Activated naive CD4-positive, alpha-beta T cell treated with Interleukin-2 at 50 U/mL for 16 hours (primary cell): ENCODE data around the gene FAHD1.
"Not testable (repeated sequence)": the region's sequence is repeated elsewhere in the genome, so short reads cannot be mapped to it uniquely, and the experiment has no call there.

ENCODE experiments used
- DNase-seq: peaks from one replicate; pipeline ENCODE4 v3.0.0-alpha.2; 2020

Gene FAHD1

DNA sequence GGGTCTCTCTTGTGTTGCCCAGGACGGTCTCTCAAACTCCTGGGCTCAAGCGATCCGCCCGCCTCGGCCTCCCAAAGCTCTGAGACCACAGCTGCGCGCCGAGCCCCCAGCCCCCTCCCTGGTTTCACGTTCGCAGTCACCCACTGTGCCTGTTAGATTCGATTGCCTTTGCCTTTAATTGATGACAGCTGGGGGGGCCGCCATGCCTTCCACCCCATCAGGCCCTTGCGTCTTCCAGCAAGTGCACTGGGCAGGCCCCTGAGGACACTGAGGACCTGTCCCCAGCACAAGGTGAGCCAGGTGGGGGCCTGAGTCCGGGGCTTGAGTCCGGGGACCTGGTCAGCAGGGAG lies 36.8 kb upstream of the FAHD1 start:
- DNase-seq = no peak

DNA sequence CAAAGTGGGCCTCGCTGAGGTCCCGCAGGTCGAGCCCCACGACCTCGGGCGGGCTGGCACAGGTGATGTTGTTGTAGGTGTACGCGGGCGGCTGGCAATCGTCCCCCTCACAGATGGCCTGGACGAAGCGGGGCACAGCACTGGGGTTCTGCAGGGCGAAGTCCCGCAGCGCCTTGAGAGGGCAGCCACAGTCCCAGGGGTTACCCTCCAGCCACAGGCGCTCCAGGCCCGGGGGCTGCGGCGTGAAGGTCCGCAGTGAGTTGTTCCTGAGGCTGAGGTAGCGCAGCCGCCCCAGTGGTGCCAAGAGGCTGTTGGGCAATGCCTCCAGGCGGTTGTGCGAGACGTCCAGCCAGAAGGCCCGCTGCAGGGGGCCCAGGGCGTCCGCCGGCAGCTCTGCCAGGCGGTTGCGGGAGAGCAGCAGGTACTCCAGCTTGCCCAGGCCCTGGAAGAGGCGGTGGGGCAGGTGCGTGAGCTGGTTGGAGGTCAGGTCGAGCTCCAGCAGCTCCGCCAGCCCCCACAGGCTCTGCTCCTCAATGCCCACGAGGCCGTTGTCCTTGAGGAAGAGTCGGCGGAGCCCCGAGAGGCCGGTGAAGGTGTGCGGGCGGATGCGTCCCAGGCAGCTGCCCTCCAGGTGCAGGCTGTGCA lies 36.3 kb upstream of the FAHD1 start:
- no peak for DNase-seq

DNA sequence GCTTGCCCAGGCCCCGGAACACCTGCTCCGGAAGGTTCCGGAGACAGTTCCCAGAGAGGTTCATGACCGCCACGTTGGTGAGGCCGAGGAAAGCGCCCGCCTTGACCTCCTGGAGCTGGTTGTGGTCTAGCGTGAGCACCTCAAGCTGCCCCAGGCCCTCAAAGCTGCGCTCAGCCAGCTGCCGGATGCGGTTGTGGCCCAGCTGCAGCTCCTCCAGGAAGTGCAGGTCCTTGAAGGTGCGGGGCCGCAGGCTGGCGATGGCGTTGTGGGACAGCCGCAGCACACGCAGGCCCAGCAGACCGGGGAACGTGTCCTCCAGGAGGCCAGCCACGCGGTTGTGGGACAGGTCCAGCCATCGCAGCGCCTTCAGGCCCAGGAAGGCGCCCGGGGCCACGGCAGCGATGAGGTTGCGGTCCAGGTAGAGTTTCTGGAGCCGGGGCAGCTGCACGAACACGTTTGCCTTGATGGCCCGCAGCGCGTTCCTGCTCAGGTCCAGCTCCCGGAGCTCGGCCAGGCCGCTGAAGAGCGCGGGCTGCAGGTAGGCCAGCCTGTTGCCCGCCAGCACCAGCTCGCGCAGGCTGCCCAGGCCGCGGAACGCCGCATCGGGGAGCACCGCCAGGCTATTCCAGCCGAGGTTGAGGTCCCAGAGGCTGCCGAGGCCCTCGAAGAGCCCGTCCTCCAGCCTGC lies 35.6 kb upstream of the FAHD1 start:
- no peak for DNase-seq

DNA sequence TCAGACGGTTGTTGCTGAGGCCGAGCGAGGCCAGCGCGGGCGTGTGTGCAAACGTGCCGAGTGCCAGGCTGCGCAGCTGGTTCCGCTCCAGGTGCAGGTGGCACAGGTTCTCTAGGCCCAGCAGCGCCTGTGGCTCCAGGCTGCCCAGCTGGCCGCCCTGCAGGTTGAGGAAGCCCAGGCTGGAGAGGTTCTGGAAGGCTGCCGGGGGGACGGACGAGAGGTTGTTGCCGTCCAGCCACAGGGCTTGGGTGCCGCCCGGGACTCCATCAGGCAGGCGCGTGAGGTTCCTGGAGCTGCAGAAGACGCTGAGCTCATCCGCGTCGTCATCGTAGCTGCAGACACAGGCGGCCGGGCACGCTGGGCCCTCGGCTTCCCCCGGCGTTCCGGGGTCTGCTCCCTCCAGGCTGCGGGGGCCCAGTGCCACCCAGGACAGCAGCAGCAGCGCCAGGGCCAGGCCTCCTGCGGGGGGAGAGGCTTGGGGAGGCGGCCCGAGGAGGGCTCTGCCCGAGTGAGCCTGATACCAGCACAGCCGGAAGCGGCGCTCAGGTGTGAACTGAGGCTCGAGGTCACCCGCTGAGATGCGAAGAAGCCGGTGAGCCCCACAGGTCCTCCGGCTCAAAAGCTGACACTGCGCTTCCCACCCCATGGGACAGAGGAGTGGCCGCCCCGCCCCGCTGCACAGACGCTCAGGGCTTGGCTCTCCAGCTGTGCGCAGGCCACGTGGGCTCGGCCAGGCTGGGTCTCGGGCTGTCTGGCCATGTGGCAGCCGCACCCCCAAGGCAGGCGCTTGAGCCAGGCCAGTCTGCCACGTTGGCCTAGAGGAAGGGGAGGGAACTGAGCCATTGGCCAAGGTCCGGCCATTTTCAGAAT lies 34.8 kb upstream of the FAHD1 start:
- no peak for DNase-seq

DNA sequence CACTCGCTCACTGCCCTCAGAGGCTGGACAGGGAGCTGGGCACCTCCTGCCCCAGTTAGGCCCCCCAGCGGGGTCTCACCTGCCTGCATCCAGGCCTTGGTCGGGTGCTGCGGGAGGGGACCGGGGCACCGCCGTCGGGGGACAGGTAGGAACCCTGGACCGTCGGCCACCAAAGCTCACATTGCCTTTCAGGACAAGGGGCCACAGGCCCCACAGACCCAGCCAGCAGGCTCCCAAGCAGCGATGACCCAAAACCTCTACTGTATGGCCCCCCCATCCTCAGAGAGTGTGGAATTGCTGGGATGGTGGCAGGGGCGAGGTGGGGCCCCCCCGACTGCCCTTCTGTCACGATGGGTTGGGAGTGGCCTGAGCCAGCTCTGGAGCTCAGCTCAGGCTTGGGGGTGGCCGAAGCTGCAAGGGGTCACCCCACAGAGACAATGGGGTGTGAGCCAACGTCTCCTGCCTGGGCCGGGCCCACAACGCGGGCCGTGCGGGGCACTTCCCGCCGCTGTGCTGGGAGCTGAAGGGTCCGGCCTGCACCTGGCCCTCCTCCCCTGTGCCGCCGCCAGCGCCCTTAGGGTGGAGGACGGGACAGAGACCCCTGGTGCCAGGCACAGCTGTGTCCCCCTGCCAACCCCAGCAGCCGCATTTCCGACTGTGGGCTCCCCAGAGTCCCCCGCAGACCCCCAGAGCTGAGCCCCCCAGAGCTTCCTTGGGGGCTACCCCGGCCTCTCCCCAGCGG lies 34.0 kb upstream of the FAHD1 start:
- no peak for DNase-seq

DNA sequence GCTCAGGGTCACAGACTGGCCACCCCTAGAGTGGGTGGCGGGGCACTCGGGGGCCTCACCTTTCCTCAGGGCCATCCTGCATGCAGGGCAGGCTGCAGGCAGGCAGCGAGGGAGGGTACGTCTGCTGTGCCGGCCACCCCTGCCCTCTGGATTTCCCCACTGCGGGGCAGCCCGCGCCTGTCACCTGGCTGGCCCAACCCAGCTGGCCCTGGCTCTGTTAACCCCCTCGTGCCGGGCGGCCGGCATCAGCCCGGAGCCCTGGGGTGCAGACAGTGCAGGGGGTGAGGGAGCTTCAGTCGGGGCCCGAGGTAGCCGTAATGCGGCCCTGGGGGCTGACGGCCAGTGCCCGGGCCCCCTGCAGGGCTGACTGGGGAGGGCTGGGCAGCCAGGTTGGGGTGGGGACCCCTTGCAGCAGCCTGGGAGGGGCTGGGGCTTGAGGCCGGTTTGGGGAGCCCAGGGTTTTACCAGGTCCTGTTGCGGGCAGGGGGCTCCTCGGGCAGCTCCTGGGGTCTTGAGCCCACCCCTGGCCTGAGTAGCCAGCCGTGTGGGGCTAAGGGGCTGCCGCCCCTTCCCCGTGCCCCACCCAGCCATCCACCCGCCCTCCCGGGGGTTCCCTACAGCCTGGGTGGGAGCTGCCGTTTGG lies 33.3 kb upstream of the FAHD1 start, which contains the start of gene IGFALS:
TSS of gene IGFALS (minus strand) at position 128 of the 643 bp plus-strand sequence. CDS start at position 75, 53 bp downstream.
- DNase-seq = no peak

DNA sequence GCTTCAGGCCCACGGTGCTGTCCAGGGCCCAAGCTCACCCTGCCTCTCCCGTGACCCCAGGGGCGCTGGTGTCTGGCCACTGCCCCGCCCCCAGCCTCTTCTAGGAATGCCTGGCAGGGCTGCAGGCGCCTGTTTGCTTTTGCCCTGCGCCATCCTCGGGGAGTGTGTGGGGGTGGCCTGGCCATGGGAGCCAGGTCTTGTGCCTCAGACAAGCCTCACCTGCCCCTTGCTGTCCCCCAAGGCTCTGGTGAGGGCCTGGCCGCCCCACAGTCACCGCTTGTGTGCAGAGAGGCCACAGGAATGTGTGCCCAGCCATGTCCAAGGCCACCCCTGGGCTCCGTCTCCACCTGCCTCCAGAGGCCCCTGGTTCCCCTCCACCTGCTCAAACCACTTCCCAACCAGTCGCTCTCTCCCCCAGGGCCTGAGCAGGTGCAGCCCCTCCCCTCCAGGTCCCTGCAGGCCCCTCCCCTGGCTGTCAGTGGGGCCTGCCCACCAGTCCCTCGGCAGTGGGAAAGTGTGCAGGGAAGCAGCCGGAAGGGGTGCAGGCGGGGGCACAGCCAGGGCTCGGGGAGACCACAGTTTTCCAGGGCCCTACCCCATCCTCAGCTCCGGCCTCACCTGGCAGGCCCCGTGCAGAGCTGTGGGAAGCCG lies 32.7 kb upstream of the FAHD1 start:
- no peak for DNase-seq

DNA sequence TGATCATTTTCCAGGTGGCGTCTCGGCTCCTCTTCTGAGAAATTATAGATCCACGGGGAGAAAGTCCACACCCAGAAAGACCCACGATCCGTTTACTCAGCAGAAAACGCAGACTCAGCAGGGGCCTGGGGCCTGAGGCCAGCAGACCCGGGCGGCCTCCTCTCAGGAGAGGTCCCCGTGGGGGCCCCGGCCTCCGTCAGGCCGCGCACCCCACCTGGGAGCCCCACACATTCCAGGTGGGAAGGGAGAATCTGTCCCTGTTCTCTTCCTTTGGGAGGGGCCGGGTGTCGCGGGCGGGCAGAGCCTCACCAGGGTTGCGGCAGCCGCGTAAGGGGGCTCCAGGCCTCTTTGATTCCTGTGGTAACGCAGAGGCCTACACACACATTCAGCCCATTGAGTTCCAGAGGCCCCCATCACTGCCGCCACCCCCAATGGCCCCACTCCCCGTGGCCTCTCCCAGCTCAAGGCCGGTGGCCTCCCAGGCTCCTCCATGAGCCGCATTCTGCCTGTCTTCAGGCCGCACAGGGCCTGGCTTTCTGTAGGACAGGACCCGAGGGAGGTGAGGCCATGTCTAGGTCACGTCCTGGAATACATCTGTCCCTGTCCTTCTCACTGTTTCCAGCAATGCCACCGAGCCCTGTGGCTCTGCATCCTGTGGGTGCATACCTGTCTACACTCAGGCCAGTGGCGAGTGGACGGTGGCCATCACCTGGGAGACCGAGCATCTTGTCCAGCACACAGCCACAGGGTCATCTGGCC lies 31.9 kb upstream of the FAHD1 start:
- DNase-seq = no peak

DNA sequence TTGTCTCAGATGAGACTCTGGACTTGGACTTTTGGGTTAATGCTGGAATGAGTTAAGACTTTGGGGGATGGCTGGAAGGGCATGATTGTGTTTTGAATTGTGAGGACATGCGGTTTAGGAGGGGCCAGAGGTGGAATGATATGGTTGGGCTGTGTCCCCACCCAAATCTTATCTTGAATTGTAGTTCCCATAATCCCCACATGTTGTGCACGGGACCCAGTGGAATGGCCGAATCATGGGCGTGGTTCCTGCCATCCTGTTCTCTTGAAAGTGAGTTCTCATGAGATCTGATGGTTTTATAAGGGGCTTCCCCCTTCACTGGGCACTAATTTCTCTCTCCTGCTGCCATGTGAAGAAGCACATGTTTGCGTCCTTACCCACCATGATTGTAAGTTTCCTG lies 27.7 kb upstream of the FAHD1 start:
- DNase-seq = not testable (repeated sequence)

DNA sequence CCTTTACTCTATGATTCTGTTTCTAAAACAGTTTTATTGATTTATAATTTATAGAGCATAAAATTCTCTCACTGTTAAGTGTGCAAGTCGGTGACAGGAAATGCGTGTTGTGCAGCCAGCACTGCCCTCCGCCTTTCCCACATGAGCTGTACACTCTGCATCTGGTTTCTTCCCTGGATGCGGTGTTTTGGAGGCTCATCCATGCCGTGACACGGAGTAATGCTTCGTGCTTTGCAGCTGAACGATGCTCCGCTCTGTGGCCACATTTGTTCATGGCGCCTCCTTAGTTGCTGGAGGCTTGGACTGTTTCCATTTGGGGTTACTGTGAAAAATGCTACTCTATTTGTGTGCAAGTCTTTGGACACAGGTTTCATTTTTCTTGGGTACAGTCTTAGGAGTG lies 26.3 kb upstream of the FAHD1 start:
- DNase-seq = no peak

DNA sequence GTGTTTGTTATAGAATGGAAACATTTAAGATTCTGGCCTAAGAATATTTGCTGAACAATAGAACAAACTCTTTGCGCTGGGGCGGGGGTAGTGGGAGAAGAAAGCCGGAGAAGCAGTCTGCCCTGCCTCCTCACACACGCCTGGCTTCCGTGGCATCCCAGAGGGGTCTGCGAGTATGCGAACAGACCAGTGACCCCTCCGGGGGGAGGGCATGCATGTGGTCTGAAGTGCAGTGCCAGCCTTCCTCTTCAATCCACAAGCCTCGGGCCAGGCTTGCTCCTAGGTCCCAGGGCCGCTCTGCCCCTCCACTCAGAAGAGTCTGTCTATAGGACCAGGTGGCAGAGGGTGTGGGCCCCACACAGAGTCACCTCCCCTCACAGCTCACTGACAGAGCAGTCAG lies 19.4 kb upstream of the FAHD1 start:
- no peak for DNase-seq

DNA sequence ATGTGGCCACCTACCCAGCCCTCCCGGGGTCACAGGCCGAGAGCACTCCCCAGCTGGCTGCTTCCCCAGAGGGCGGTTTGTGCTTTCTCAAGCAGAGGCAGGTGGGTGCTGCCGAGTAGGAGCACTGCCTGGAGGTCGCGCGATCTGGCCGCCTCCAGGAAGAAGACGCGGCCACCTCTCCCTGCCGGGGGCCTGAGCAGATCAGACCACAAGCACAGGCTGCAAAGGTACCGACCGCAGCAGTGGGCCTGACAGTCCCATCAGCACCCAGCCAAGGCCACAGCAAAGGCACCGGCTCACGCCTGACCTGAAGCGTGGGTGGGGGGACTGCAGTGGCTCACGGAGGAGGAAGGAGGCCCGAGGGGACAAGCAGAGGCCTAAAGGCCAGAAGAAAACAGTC lies 18.3 kb upstream of the FAHD1 start:
- no peak for DNase-seq

DNA sequence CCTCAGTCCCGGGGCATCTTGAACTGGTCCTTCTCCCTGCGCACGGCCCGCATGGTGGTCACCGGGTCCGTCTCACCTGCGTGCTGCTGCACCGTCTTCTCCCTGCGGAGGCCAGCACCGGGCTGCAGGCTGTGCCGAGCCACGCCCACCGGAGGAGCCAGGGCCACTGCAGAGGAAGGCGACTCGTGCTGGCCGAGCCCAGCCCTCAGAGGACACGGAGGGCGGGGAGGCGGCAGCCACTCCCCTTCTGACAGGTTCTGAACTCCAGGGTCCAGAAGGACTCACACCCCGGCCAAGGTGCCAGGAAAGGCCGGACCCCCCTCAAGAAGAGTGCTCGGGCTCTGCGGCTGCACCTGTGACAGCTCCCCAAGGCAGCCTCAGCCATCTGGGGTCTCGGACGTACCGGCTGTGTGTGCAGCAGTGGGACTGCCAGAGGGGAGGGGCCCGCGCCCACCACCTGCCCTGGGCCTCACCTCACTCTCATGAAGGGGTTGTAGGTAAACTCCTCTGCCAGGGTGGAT lies 17.7 kb upstream of the FAHD1 start:
- DNase-seq = no peak

DNA sequence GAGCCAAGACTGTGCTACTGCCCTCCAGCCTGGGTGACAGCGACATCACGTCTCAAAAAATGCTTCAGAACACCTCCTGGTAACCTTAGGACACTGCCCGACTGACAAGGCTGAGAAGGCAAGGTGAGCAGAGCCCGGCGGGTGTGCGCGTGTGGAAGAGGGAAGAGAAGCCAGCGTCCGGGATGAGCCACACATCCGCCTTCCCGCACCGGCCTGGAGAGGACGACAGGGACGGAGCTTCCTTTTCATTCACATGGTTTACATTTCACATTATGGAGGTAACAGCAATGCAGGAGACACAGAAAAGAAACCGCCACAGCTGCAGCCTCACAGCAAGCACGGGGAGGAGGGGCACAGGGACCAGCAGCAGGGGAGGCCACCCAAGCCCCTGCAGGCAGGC lies 16.9 kb upstream of the FAHD1 start:
- no peak for DNase-seq

DNA sequence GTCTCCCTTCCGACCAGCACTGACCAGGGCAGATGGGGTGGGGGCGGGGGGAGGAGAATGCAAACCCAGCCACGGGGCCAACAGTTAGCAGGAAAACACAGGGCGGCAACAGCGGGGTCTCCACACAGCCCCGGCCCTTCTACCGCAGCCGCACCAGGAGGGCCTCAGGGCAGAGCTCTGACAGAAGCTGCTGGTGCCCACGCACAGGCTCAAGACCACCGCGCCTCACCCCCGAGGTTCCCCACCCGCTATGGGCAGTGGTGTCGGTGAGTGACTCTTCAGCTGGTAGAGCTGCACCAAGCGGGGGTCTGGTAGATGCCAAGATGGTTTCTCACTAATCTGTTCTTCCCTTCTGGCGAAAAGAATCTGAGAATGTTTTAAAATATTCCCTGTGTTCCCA lies 16.5 kb upstream of the FAHD1 start:
- no peak for DNase-seq

DNA sequence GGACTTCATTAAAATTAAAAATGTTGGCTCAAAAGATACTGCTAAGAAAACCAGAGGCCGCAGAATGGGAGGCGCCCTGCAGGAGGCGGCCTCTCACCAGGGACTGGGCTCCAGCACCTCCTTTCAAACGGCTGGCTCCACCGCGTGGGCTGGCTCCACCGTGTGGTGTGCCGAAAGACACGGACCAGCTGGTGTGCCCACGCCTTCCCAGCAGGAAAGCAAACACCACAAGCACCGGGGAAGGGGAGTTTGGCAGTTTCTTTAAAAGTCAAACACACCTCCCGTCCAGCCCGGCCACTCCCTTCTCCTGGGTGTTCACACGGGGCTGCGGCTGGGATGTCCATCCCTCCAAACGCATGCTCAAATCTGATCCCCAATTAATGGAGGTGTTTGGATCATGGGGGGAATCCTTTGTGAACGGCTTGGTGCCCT lies 14.3 kb upstream of the FAHD1 start:
- DNase-seq = peak; percentile 43

DNA sequence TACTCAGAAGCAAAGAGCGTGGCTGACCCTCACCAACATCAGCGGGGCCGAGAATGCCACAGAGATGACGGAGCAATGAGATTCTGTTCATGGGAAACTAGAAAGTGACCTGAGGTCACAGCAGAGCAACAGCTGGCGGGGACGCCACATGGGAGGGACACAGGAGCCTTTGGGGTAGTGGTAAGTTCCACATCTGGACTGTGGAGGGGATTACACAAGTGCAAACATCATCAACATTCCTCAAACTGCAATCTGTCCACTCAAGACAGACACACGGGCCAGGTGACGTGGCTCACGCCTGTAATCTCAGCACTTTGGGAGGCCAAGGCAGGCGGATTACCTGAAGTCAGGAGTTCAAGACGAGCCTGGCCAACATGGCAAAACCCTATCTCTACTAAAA lies 11.5 kb upstream of the FAHD1 start:
- no peak for DNase-seq

DNA sequence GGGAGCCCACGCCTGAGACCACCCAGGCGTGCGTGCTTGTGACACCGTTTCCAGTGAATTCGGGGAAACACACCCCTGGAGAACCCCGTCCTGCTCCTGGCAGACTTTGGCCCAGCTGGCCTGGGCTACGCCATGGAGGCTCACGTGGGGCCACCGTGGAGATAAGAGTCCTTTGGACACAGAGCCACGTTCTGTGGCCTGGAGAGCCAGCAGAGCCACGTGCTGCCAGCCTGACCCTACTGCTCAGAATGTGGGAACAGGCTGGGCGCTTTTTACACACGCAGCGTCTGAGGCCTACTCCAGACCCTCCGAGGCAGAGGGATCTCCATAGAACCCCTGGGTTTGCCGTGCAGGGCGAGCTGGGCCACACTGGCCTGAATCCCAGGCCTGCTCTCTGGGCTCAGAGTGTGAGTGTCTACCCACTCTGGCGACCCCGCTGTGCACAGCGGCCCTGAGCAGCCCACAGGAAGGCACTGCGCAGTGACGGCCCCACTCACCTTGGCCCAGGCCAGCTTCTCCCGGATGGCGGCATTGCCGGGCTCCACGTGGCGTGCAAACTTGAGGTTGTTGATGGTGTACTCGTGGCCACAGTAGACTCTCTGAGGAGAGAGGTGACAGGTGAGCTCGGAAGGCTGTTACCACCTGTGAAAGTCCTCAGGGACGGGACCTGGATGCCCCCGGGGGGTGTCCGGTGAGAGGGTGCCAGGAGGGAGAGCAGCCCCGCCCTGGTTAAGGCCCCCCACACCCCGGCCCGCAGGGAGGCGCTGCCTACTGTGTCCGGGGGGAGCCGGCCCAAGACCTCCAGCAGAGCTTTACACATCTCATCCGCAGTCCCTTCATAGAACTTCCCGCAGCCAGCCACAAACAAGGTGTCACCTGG lies 10.4 kb upstream of the FAHD1 start:
- no peak for DNase-seq

DNA sequence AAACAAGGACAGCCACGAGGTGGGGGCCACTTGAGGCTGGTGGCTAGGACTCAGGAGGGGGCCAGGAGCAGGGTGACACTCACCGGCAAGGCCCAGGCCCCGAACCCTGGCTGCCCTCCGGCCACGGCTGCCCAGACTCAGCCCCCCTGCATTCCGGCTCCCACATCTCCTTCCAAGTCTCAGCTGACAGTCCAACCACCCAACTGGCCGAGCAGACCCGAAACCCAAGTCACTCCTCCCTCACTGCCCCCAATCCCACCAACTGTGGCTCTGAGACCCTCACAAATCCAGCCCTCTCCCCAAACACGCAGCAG lies 9.8 kb upstream of the FAHD1 start:
- no peak for DNase-seq

DNA sequence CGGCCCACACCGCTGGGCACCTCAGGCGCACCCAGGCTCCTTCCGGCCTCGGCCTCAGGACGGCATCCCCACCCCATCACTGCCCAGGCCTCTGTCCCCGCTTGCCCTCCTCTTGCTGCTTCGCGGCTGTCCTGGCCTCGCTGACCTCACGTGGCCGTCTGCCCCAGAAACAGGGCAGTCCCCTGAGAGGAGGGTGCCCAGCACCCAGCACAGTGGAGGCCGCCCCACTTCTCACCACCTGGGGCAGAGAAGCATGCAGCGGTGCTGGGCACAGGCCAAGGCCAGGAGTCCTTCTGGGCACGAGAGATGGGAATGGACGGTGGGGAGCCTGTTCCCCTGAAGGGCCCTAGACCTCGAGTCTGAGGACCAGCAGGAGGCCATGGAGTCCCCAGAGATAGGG lies 9.3 kb upstream of the FAHD1 start:
- DNase-seq = no peak
